Astrocyte of the spinal cord (primary cell): ENCODE results near the gene C18orf32.
"Not testable (repeated sequence)": the region's sequence is repeated elsewhere in the genome, so short reads cannot be mapped to it uniquely, and the experiment has no call there.

Experiments used
- DNase-seq: peaks from one replicate; pipeline ENCODE4 v3.0.0; 2011; ENCODE audit warnings: low read depth, low spot score
- H3K4me3 ChIP-seq: 2 replicates; pipeline ENCODE4 v1.5.1; 2011; ENCODE audit warnings: low read depth, mild to moderate bottlenecking, low read length, moderate library complexity
- in situ Hi-C: cut with HindIII; loops from 2 replicates; pipeline ENCODE4 v1.10.0; 2017; ENCODE audit warnings: low sequenced_read_pairs
- TF ChIP-seq, protein P1 (sequence below): IDR thresholded peaks from 2 replicates; pipeline ENCODE4 v1.5.1; 2012; ENCODE audit warnings: low read depth, mild to moderate bottlenecking, low read length, inconsistent platforms

C18orf32 gene

DNA sequence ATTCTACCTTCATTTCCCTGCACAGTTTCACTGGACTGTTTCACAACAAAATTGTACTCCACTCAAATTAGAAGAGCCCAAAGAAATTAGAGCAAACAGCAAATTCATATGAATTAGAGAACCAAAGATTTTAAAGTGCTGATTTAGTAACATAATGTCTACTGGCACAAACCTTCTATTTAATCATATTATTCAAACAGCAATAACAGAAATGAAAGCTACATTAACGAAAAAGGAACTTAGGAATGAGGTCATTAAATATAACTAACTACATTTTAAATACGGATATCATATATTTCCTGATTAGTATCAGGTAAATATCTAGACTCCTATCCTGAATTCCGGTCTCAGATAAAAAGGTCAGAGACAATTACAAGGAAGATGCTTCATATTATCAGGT, 5.1 kb downstream of the C18orf32 start:
- in situ Hi-C loops: no loop called here
- TF ChIP-seq, protein P1, sequence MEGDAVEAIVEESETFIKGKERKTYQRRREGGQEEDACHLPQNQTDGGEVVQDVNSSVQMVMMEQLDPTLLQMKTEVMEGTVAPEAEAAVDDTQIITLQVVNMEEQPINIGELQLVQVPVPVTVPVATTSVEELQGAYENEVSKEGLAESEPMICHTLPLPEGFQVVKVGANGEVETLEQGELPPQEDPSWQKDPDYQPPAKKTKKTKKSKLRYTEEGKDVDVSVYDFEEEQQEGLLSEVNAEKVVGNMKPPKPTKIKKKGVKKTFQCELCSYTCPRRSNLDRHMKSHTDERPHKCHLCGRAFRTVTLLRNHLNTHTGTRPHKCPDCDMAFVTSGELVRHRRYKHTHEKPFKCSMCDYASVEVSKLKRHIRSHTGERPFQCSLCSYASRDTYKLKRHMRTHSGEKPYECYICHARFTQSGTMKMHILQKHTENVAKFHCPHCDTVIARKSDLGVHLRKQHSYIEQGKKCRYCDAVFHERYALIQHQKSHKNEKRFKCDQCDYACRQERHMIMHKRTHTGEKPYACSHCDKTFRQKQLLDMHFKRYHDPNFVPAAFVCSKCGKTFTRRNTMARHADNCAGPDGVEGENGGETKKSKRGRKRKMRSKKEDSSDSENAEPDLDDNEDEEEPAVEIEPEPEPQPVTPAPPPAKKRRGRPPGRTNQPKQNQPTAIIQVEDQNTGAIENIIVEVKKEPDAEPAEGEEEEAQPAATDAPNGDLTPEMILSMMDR: no peak
- DNase-seq: no peak
- no peak overlapping the region for H3K4me3 ChIP-seq

DNA sequence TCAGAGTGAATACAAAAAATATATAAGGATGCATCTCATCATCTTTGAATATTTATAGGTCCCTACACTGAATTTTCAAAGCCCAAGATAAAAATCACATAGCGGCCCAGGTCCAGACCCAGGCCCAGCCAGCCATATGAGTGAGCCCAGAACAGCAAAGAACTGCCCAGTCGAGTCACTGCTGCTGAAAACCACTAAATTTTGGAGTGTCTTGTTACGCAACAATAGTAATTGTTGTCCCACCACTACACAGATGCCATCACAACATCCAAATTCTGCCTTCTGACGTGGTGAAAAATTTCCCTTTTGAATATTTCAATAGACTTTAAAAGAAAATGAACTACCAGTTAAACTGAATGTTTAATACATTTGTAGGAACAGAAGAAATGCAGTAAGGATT, 5.7 kb downstream of the C18orf32 start:
- no peak for DNase-seq
- in situ Hi-C loops: no loop called here
- TF ChIP-seq, protein P1: no peak
- no peak overlapping the region for H3K4me3 ChIP-seq

DNA sequence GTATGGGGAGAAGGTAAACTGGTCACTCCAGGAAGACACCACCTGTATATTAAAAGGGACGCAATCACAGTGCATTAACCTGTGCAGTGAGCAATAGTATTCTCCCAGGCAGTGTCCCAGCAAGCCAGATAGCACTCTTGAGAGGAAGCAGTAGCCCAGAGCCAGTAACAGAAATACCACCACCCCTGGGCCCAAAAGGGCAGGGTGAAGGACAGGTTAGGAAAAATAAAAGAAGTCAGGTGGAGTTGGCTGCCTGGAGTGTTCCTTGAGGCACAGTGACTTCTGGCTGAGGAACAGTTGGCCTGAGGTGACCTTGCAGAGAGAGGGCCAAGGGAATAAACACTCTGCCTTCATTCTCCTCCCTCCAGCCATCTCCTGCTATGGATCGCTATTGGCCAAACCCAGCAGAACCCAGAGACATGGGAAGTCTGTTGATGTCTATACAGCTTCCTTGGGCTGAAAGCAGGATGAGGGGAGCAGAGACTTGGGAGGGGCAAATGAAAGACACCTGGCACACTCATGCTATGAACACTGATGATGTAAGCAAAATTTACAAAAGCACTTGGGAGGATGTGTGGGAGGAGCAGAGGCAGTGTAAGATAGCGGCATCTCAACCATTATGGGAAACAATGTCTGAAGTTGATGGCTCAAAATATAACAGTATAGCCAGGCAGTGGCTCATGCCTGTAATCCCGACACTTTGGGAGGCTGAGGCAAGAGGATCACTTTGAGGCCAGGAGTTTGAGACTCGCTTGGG, 7.5 kb downstream of the C18orf32 start:
- DNase-seq: no peak
- TF ChIP-seq, protein P1: no peak
- in situ Hi-C loops: no loop called here
- H3K4me3 ChIP-seq: no peak overlapping the region

DNA sequence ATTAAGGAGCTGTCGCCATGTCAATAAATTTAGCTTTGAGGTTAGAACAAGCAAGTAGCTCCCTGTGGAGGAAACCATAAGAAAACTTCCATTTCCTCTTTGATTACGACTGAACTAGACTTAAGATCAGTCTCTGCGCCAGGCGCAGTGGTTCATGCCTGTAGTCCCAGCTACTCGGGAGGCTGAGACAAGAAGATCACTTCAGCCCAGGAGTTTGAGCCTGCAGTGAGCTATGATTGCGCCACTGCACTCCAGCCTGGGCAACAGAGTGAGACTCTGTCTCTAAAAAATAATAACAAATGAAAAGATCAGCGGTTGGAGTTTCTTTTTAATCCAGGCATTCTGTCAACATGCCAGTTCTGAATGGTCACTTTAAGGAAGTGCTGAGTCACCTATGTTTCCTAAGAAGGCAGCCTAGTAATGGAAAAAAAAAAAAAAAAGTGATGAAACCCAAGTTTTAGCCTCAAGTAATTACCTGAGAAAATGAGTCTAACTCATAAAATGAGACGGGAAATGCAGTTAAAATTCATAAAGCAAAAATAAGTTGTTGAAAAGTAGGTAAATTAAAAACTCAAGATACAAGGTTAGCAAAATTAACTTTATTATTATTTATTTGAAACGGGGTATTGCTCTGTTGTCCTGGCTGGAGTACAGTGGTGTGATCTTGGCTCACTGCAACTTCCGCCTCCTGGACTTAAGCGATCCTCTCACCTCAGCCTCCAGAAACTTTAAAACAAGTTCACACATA, 10.2 kb downstream of the C18orf32 start:
- in situ Hi-C loops: no loop called here
- TF ChIP-seq, protein P1: no peak
- no peak overlapping the region for H3K4me3 ChIP-seq
- DNase-seq: peak; percentile 86

DNA sequence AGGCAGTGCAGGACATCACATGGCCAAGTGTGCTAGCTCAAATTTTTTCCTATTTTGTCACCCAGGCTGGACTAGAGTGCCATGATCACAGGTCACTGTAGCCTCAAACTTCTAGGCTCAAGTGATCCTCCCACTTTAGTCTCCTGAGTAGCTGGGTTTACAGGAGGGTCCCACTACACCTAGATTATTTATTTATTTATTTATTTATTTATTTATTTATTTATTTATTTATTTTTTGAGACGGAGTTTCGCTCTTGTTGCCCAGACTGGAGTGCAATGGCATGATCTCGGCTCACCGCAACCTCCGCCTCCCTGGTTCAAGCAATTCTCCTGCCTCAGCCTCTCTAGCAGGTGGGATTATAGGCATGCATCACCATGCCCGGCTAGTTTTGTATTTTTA, 12.1 kb downstream of the C18orf32 start:
- in situ Hi-C loops, DNase-seq: not testable (repeated sequence)

DNA sequence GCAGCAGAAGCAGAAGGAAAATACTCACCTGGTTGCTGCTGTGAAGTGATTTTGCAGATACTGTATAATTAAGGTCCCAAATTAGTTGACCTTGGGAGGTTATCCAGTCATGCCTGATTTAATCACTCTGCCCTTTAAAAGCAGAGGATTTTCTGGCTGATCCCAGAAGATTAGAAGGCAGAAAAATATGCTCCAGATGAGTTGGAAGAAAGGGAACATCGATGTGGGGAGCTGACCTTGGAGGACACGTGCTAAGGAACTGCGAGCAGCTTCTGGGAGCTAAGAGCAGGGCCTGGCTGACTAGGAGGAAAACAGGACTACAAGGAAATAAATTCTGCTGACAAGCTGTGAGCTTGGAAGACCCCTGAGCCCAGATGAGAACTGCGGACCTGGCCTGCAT, 13.3 kb downstream of the C18orf32 start:
- in situ Hi-C loops: no loop called here
- TF ChIP-seq, protein P1: no peak
- no peak for DNase-seq
- H3K4me3 ChIP-seq: no peak overlapping the region

More for the DNA sequence above, 12.1 kb downstream of the C18orf32 start:
- not testable (repeated sequence) for H3K4me3 ChIP-seq

DNA sequence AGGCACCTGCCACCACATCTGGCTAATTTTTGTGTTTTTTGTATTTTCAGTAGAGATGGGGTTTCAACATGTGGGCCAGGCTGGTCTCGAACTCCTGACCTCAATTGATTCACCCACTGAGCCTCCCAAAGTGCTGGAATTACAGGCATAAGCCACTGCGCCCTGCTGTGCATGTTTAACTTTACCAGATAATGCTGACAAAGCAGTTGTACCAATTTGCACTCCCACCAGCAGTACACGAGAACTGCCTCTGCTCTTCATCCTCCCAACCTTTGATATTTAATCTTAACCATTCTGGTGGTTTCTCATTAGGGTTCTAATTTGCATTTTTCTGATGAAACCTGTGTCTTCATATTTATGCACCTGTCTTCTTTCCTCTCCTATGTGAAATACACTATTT, 14.6 kb downstream of the C18orf32 start:
- in situ Hi-C loops: no loop called here
- no peak for DNase-seq
- H3K4me3 ChIP-seq: no peak overlapping the region
- TF ChIP-seq, protein P1: no peak
